SKM-1 (cell line): ENCODE data around the gene CCDC92.

ENCODE experiments used
- DNase-seq: peaks from one replicate; lab custom pipeline; 2025; ENCODE audit not compliant: unreplicated experiment; lab: John Stamatoyannopoulos, UW

CCDC92 gene

GRCh38 chr12:123972457-123973401 lies at the start of gene CCDC92, which contains the start of gene ZNF664:
CCDC92 (minus strand) TSS chr12:123972831; CDS start chr12:123944305, 28,526 bp downstream.
ZNF664 (plus strand) TSS chr12:123973215; CDS start chr12:124012145, 38,930 bp downstream.
- no peak for DNase-seq

GRCh38 chr12:124022161-124022560 lies 49.5 kb upstream of the CCDC92 start:
- DNase-seq, result no peak

GRCh38 chr12:124021007-124021406 lies 48.4 kb upstream of the CCDC92 start:
- no peak for DNase-seq

GRCh38 chr12:124020514-124020949 lies 47.9 kb upstream of the CCDC92 start:
- no peak for DNase-seq

- DNase-seq, result no peak
Measured at GRCh38 chr12:124019115-124019514, 46.5 kb upstream of the CCDC92 start.

GRCh38 chr12:124018539-124018938 lies 45.9 kb upstream of the CCDC92 start:
- DNase-seq, result no peak

GRCh38 chr12:124017064-124017463 lies 44.4 kb upstream of the CCDC92 start:
- no peak for DNase-seq

- DNase-seq, result no peak
Measured at GRCh38 chr12:124015494-124016461, 43.1 kb upstream of the CCDC92 start.

- DNase-seq, result no peak
Measured at GRCh38 chr12:124013073-124013472, 40.4 kb upstream of the CCDC92 start.

- no peak for DNase-seq
Measured at GRCh38 chr12:124011435-124012115, 38.9 kb upstream of the CCDC92 start.

- no peak for DNase-seq
Measured at GRCh38 chr12:124010687-124011086, 38.1 kb upstream of the CCDC92 start.

GRCh38 chr12:124009781-124010180 lies 37.1 kb upstream of the CCDC92 start:
- no peak for DNase-seq

GRCh38 chr12:124008595-124008994 lies 36.0 kb upstream of the CCDC92 start:
- no peak for DNase-seq

- peak; percentile 12 for DNase-seq
Measured at GRCh38 chr12:124007826-124008570, 35.4 kb upstream of the CCDC92 start.

GRCh38 chr12:124006846-124007713 lies 34.4 kb upstream of the CCDC92 start:
- DNase-seq, result no peak

- no peak for DNase-seq
Measured at GRCh38 chr12:124006085-124006845, 33.6 kb upstream of the CCDC92 start.

GRCh38 chr12:124004233-124004875 lies 31.7 kb upstream of the CCDC92 start:
- DNase-seq, result no peak

GRCh38 chr12:124002654-124003053 lies 30.0 kb upstream of the CCDC92 start:
- no peak for DNase-seq
